HepG2 (cell line): ENCODE measurements around the gene TRAPPC12. TPM values are rescaled to one million over a fixed set of nuclear protein-coding genes. Genes with fewer than 3 reads are reported as not detected.

ENCODE experiments used
- ATAC-seq: fragments of 200-7000 bp; cut with Tn5 transposase; 3 replicates; pipeline ENCODE4 v1.9.1; 2020; ENCODE audit warnings: mild to moderate bottlenecking, moderate library complexity
- BruUV-seq: library from RNA; stranded (reverse); fragments of 400-500 nt; replicated peaks from 2 replicates; lab custom pipeline; 2021; lab: Mats Ljungman, UMichigan
- CTCF ChIA-PET: fragments of 300-600 bp; formaldehyde crosslinking; extraction: SDS; loops from one replicate; lab custom pipeline; 2021; ENCODE audit warnings: low total read pairs, inconsistent platforms, low intra/inter-chr PET ratio; lab: Yijun Ruan, JAX
- POLR2A ChIA-PET: fragments of 350-600 bp; sonication (Branson Sonifier 250); formaldehyde crosslinking; loops from one replicate; lab custom pipeline; 2020; ENCODE audit warnings: antibody characterized with exemption, inconsistent platforms; lab: Yijun Ruan, JAX
- DNase-seq: peaks from one replicate; pipeline ENCODE4 v3.0.0-alpha.2; 2015; ENCODE audit warnings: low spot score
- FAIRE-seq: peaks from 3 replicates; lab custom pipeline; 2011; peaks lifted over from hg19 to GRCh38; lab: Jason Lieb, UNC
- H2AFZ ChIP-seq: one replicate; pipeline ENCODE4 v1.6.1; 2011; ENCODE audit warnings: low read length, inconsistent platforms
- H3K27ac ChIP-seq: fragments of 300-600 bp; 3 replicates; pipeline ENCODE4 v1.8.0; 2011; ENCODE audit warnings: mixed run types, mild to moderate bottlenecking, mixed read lengths, low read length, inconsistent platforms; ENCODE audit not compliant: insufficient read depth; ENCODE audit errors: extremely low read length
- H3K27me3 ChIP-seq, 2 experiments: fragments of 200-600 bp in 1 of 2; 2 replicates in 1 of 2; 3 replicates in 1 of 2; pipeline versions ENCODE4 v1.6.0 to v1.8.0; 2011; ENCODE audit warnings: low read length in 2 of 2, mild to moderate bottlenecking in 2 of 2, moderate library complexity in 2 of 2, inconsistent platforms in 1 of 2; ENCODE audit not compliant: insufficient read depth in 2 of 2, control insufficient read depth in 1 of 2
- H3K36me3 ChIP-seq, 2 experiments: fragments of 200-600 bp in 1 of 2; replicated peaks in 1 of 2; 2 replicates in 1 of 2; 3 replicates in 1 of 2; pipeline versions ENCODE4 v1.5.1 to v1.8.0; 2011; ENCODE audit warnings: low read length in 2 of 2, inconsistent platforms in 1 of 2; ENCODE audit not compliant: insufficient read depth in 2 of 2, control insufficient read depth in 1 of 2
- H3K4me1 ChIP-seq: 2 replicates; pipeline ENCODE4 v1.5.1; 2012; ENCODE audit warnings: low read length, inconsistent platforms; ENCODE audit not compliant: insufficient read depth
- H3K4me2 ChIP-seq: 2 replicates; pipeline ENCODE4 v1.6.0; 2011; ENCODE audit warnings: low read depth, low read length, inconsistent platforms
- H3K4me3 ChIP-seq, 3 experiments: fragments of 200-600 bp in 1 of 3; sonication (generic), shearing (Covaris generic) in 1 of 3; replicated peaks in 1 of 3; 2 replicates each; pipeline ENCODE4 v1.5.1; 2011 to 2016; ENCODE audit warnings: low read length in 3 of 3, inconsistent platforms in 2 of 3, low read depth in 2 of 3, mild to moderate bottlenecking in 2 of 3, control low read depth in 1 of 3, mixed read lengths in 1 of 3; ENCODE audit not compliant: insufficient read depth in 1 of 3
- H3K79me2 ChIP-seq: one replicate; pipeline ENCODE4 v1.6.1; 2011; ENCODE audit warnings: low read length, inconsistent platforms; ENCODE audit not compliant: insufficient read depth
- H3K9ac ChIP-seq: 2 replicates; pipeline ENCODE4 v1.6.0; 2011; ENCODE audit warnings: mild to moderate bottlenecking, low read depth, low read length, inconsistent platforms; ENCODE audit not compliant: insufficient read depth
- H3K9me3 ChIP-seq: 2 replicates; pipeline ENCODE4 v1.5.1; 2012; ENCODE audit warnings: mild to moderate bottlenecking, low read length
- H4K20me1 ChIP-seq: 2 replicates; pipeline ENCODE4 v1.6.0; 2011; ENCODE audit warnings: inconsistent platforms, mild to moderate bottlenecking, low read length, moderate library complexity; ENCODE audit not compliant: insufficient read depth
- CEBPZ ChIP-seq: IDR thresholded peaks from 2 replicates; pipeline ENCODE4 v1.6.1; 2012; ENCODE audit warnings: low read length, improper control_type of control experiment
- HDAC1 ChIP-seq: sonication (generic); formaldehyde crosslinking; IDR thresholded peaks from 2 replicates; pipeline ENCODE4 v1.5.1; 2020; ENCODE audit warnings: mild to moderate bottlenecking, missing genetic modification reagents
- HOXA3 ChIP-seq: sonication (generic); formaldehyde crosslinking; IDR thresholded peaks from 2 replicates; pipeline ENCODE4 v1.5.0; 2020; ENCODE audit warnings: missing genetic modification reagents
- LCORL ChIP-seq, 2 experiments: fragments of 450-650 bp in 1 of 2; sonication (generic) in 1 of 2; formaldehyde crosslinking in 1 of 2; IDR thresholded peaks; 2 replicates each; pipeline versions ENCODE4 v1.5.0 to v1.6.1; 2017 to 2020; ENCODE audit warnings: antibody characterized with exemption in 1 of 2, missing genetic modification reagents in 1 of 2
- NFKB2 ChIP-seq: sonication (generic); formaldehyde crosslinking; IDR thresholded peaks from 2 replicates; pipeline ENCODE4 v1.4.0; 2020; ENCODE audit warnings: missing genetic modification reagents, borderline replicate concordance
- NR2C2 ChIP-seq: sonication (generic); formaldehyde crosslinking; IDR thresholded peaks from 2 replicates; pipeline ENCODE4 v1.4.0; 2020; ENCODE audit warnings: missing genetic modification reagents, mild to moderate bottlenecking, moderate library complexity, borderline replicate concordance
- RXRA ChIP-seq: sonication (generic); formaldehyde crosslinking; IDR thresholded peaks from 2 replicates; pipeline ENCODE4 v1.5.1; 2020; ENCODE audit warnings: missing genetic modification reagents
- RXRB ChIP-seq: IDR thresholded peaks from 2 replicates; pipeline ENCODE4 v1.6.1; 2016; ENCODE audit warnings: borderline replicate concordance, missing genetic modification reagents, missing compliant biosample characterization
- SIX4 ChIP-seq: sonication (generic); formaldehyde crosslinking; IDR thresholded peaks from 2 replicates; pipeline ENCODE4 v1.4.0; 2020; ENCODE audit warnings: missing genetic modification reagents
- SOX5 ChIP-seq: IDR thresholded peaks from 2 replicates; pipeline ENCODE4 v1.6.1; 2016; ENCODE audit warnings: borderline replicate concordance
- SOX6 ChIP-seq, 2 experiments: fragments of 450-650 bp in 1 of 2; sonication (generic) in 1 of 2; formaldehyde crosslinking in 1 of 2; IDR thresholded peaks; 2 replicates each; pipeline versions ENCODE4 v1.4.0 to v1.6.1; 2017 to 2020; ENCODE audit warnings: antibody characterized with exemption in 1 of 2, mild to moderate bottlenecking in 1 of 2, missing genetic modification reagents in 1 of 2
- TP53 ChIP-seq: sonication (generic); formaldehyde crosslinking; conservative IDR thresholded peaks from 2 replicates; pipeline ENCODE4 v1.4.0; 2020; ENCODE audit warnings: missing genetic modification reagents
- XRCC5 ChIP-seq: fragments of 200-400 bp; formaldehyde crosslinking; optimal IDR thresholded peaks from 2 replicates; pipeline ENCODE3; 2017; ENCODE audit warnings: mild to moderate bottlenecking, low read length
- ZBTB38 ChIP-seq: sonication (generic); formaldehyde crosslinking; IDR thresholded peaks from 2 replicates; pipeline ENCODE4 v1.5.1; 2020; ENCODE audit warnings: mild to moderate bottlenecking, missing genetic modification reagents
- ZNF274 ChIP-seq: sonication (generic); formaldehyde crosslinking; IDR thresholded peaks from 2 replicates; pipeline ENCODE4 v1.5.1; 2020; ENCODE audit warnings: mild to moderate bottlenecking, missing genetic modification reagents
- ZNF317 ChIP-seq: sonication (generic); formaldehyde crosslinking; IDR thresholded peaks from 2 replicates; pipeline ENCODE4 v1.5.0; 2020; ENCODE audit warnings: mild to moderate bottlenecking, missing genetic modification reagents
- ZNF451 ChIP-seq: sonication (generic); formaldehyde crosslinking; IDR thresholded peaks from 2 replicates; pipeline ENCODE4 v1.5.0; 2020; ENCODE audit warnings: mild to moderate bottlenecking, missing genetic modification reagents
- WGBS: methylation state at CpG from one replicate; pipeline ENCODE4 v1.1.6; 2017; ENCODE audit warnings: low lambda C conversion rate; 5-methylcytosine and 5-hydroxymethylcytosine counted together
- in situ Hi-C: cut with HindIII; loops from 2 replicates; pipeline ENCODE4 v1.10.0; 2017; ENCODE audit warnings: low pct_unique_long_range_greater_than_20kb; ENCODE audit not compliant: extremely low pct_ligation_motif_present
- intact Hi-C: fragments of 100-400 bp; cut with micrococcal nuclease; formaldehyde crosslinking; loops from one replicate; pipeline ENCODE4 v1.10.0; 2022; ENCODE audit not compliant: unreplicated experiment
- polyA plus RNA-seq, 8 experiments: library from polyadenylated mRNA; depleted of rRNA in 3 of 8; stranded (reverse) in 7 of 8; unstranded in 1 of 8; fragments of >200 nt; fragmentation: Illumina TruSeq in 4 of 8; extraction: Trizol in 4 of 8; gene quantifications; 2 replicates each; pipeline versions ENCODE4 v1.2.1 to v1.2.3, GENCODE V29; 2011 to 2016; ENCODE audit warnings: low read depth in 4 of 8, missing spikeins in 1 of 8, mixed read lengths in 1 of 8; ENCODE audit not compliant: insufficient read depth in 1 of 8
- total RNA-seq, 5 experiments: library from RNA; depleted of rRNA; stranded (reverse); fragments of >200 nt; fragmentation: Illumina TruSeq; extraction: Trizol; gene quantifications; 2 replicates each; pipeline ENCODE4 v1.2.3, GENCODE V29; 2016; ENCODE audit warnings: low read depth in 1 of 5
- TF ChIP-seq, protein P1 (sequence below): sonication (generic); formaldehyde crosslinking; IDR thresholded peaks from 2 replicates; pipeline ENCODE4 v1.4.0; 2020; ENCODE audit warnings: missing genetic modification reagents

Gene TRAPPC12
- total and polyA plus RNA-seq, 2 of the 13 experiments (the other 11 are each of a cell fraction or from before 2014, with no cell fraction given) = 46.4 to 97.7 TPM

DNA sequence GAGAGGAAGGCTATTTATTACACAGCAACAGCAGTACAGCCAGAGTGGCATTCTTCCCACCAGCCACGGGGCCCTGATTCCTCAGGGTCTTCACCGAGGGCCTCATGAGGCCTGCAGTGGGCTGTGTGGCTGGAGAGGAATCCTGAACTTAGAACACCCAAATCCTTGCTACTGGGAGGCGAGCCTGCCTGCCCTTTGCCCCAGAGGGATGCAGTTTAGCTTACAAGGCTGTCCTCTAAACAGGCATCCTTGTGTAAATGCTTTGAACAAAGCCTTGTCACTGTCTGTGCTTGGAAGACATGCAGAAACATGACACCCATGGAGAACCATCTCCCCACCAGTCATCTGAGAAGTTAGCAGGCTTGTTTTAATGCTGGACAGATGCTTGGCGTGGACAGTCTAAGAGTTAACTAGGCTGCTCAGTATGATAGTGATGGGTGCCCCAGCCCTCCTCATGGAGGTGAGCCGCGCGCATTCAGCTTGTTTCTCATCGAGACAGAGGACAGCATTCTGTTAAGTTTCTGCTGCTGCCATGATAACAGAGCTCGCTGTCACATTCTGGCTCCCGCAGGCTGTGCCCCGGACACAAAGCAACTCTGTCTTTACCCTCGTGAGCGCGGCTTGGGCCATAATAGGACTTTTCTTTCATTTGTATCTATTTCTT, 97.0 kb downstream of the TRAPPC12 start:
- peak overlapping the region; percentile 47 for H3K27ac ChIP-seq
- peak; percentile 71 for FAIRE-seq
- TF ChIP-seq SOX6 (IDR thresholded peaks at IDR 0.05) (no peak), SOX6 (CRISPR knock-in tag; IDR thresholded peaks at IDR 0.05) (peak; percentile 81), RXRB (peak; percentile 68; the same call in 1 of the 2 replicates), ZBTB38 (CRISPR knock-in tag) (peak; percentile 23; the same call in 1 of the 2 replicates), HOXA3 (CRISPR knock-in tag) (peak; percentile 30; the same call in 1 of the 2 replicates), NFKB2 (no peak), HDAC1 (peak; percentile 43; the same call in 1 of the 2 replicates), NR2C2 (CRISPR knock-in tag) (peak; percentile 29; the same call in 1 of the 2 replicates), ZNF274 (CRISPR knock-in tag) (no peak), TP53 (CRISPR knock-in tag) (no peak), SOX5 (CRISPR knock-in tag) (peak; percentile 47; the same call in 1 of the 2 replicates), RXRA (CRISPR knock-in tag) (peak; percentile 75), XRCC5 (peak; percentile 42), SIX4 (peak; percentile 90), ZNF317 (CRISPR knock-in tag) (no peak), LCORL (IDR thresholded peaks at IDR 0.05) (no peak), LCORL (CRISPR knock-in tag; IDR thresholded peaks at IDR 0.05) (peak; percentile 75), ZNF451 (CRISPR knock-in tag) (0 out of 2 replicates have a peak, but pooled peaks have one; percentile 38), CEBPZ (no peak)
- TF ChIP-seq, protein P1, sequence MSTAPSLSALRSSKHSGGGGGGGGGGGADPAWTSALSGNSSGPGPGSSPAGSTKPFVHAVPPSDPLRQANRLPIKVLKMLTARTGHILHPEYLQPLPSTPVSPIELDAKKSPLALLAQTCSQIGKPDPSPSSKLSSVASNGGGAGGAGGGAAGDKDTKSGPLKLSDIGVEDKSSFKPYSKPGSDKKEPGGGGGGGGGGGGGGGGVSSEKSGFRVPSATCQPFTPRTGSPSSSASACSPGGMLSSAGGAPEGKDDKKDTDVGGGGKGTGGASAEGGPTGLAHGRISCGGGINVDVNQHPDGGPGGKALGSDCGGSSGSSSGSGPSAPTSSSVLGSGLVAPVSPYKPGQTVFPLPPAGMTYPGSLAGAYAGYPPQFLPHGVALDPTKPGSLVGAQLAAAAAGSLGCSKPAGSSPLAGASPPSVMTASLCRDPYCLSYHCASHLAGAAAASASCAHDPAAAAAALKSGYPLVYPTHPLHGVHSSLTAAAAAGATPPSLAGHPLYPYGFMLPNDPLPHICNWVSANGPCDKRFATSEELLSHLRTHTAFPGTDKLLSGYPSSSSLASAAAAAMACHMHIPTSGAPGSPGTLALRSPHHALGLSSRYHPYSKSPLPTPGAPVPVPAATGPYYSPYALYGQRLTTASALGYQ (CRISPR knock-in tag) = no peak

More for the DNA sequence above, 97.0 kb downstream of the TRAPPC12 start:
- peaks cover 16 to 31% of the 10 kb centered on the region in 2 experiments; a peak in 4 of 5 replicates for H3K36me3 ChIP-seq
- peak overlapping the region; percentile 36 for H3K4me2 ChIP-seq
- no TSS peak for BruUV-seq
- in situ Hi-C loops = no loop called here
- ATAC-seq = peak; percentile 68
- no peak overlapping the region for H3K4me3 ChIP-seq
- ChIA-PET CTCF (no interaction called here), POLR2A (interaction anchor here (1.1 to 1.7 kb wide), 4 partner anchors 10 to 175 kb away, joined by 3 to 5 read pairs (median 4); no protein-coding TSS in a partner anchor)
- 70% methylated on average over 14 of the region's 14 CpGs for WGBS
- H3K9me3 ChIP-seq = no peaks in the 10 kb centered on the region
- no peaks in the 10 kb centered on the region for H3K27me3 ChIP-seq
- no peaks in the 10 kb centered on the region for H3K79me2 ChIP-seq
- no peaks in the 10 kb centered on the region for H4K20me1 ChIP-seq
- H2AFZ ChIP-seq = no peak overlapping the region
- peaks cover 39% of the 10 kb centered on the region for H3K4me1 ChIP-seq
- H3K9ac ChIP-seq = peak overlapping the region; percentile 7; the same call in 1 of the 2 replicates
- intact Hi-C loops = no loop called here
- peak; percentile 56 for DNase-seq
